ENCODE data around the gene PRDX3. TPM values are rescaled to one million over a fixed set of nuclear protein-coding genes. Genes with fewer than 3 reads are reported as not detected.

Gene PRDX3
- total and polyA plus RNA-seq, 2 experiments from 2014 or later, result 116 to 413 TPM

GRCh38 chr10:119215371-119215770 lies 36.8 kb upstream of the PRDX3 start:
- no peaks in the 10 kb centered on the region for H3K36me3 ChIP-seq
- H3K9me3 ChIP-seq (ENCODE audit: low read depth), result no peaks in the 10 kb centered on the region
- no peaks in the 10 kb centered on the region for H3K27me3 ChIP-seq
- no peak for DNase-seq (ENCODE audit: low read depth in 1 of 2, low spot score in 1 of 2)
- no peak overlapping the region for H3K4me3 ChIP-seq
- H3K4me1 ChIP-seq (ENCODE audit: low read depth), result peaks cover 19% of the 10 kb centered on the region
- H3K27ac ChIP-seq, result no peak overlapping the region
- TF ChIP-seq CTCF (IDR thresholded peaks at IDR 0.05; ENCODE audit: low read depth, low read length), result no peak

- DNase-seq (ENCODE audit: low read depth in 1 of 2, low spot score in 1 of 2), result peak; percentile 8 to 41
- Histone ChIP-seq H3K9me3 (ENCODE audit: low read depth) (no peaks in the 10 kb centered on the region), H3K27me3 (no peaks in the 10 kb centered on the region), H3K27ac (peak overlapping the region; percentile 29), H3K36me3 (no peaks in the 10 kb centered on the region), H3K4me3 (no peak overlapping the region), H3K4me1 (ENCODE audit: low read depth) (peaks cover 22% of the 10 kb centered on the region)
- TF ChIP-seq CTCF (IDR thresholded peaks at IDR 0.05; ENCODE audit: low read depth, low read length), result no peak
These were observed 33.2 kb upstream of the PRDX3 start for GRCh38 chr10:119211625-119212441.

GRCh38 chr10:119211176-119211575 lies 32.6 kb upstream of the PRDX3 start:
- Histone ChIP-seq H3K27me3 (no peaks in the 10 kb centered on the region), H3K4me3 (no peak overlapping the region), H3K4me1 (ENCODE audit: low read depth) (peaks cover 22% of the 10 kb centered on the region), H3K9me3 (ENCODE audit: low read depth) (no peaks in the 10 kb centered on the region), H3K36me3 (no peaks in the 10 kb centered on the region), H3K27ac (no peak overlapping the region)
- peak in 1 of 2 donors; percentile 77 for DNase-seq (ENCODE audit: low read depth in 1 of 2, low spot score in 1 of 2)
- no peak for TF ChIP-seq CTCF (IDR thresholded peaks at IDR 0.05; ENCODE audit: low read depth, low read length)

- H3K9me3 ChIP-seq (ENCODE audit: low read depth), result no peaks in the 10 kb centered on the region
- H3K27ac ChIP-seq, result no peak overlapping the region
- H3K27me3 ChIP-seq, result no peaks in the 10 kb centered on the region
- no peak for TF ChIP-seq CTCF (IDR thresholded peaks at IDR 0.05; ENCODE audit: low read depth, low read length)
- no peaks in the 10 kb centered on the region for H3K36me3 ChIP-seq
- H3K4me3 ChIP-seq, result no peak overlapping the region
- no peak for DNase-seq (ENCODE audit: low read depth in 1 of 2, low spot score in 1 of 2)
- peaks cover 22% of the 10 kb centered on the region for H3K4me1 ChIP-seq (ENCODE audit: low read depth)
These were observed 32.0 kb upstream of the PRDX3 start for GRCh38 chr10:119210633-119211032.

GRCh38 chr10:119209736-119210355 lies 31.2 kb upstream of the PRDX3 start:
- Histone ChIP-seq H3K27ac (no peak overlapping the region), H3K4me3 (peak overlapping the region; percentile 76)
- no peak for TF ChIP-seq CTCF (IDR thresholded peaks at IDR 0.05; ENCODE audit: low read depth, low read length)

More at GRCh38 chr10:119209736-119210355, 31.2 kb upstream of the PRDX3 start:
- H3K9me3 ChIP-seq (ENCODE audit: low read depth), result no peaks in the 10 kb centered on the region
- H3K27me3 ChIP-seq, result no peaks in the 10 kb centered on the region
- peaks cover 22% of the 10 kb centered on the region for H3K4me1 ChIP-seq (ENCODE audit: low read depth)
- no peaks in the 10 kb centered on the region for H3K36me3 ChIP-seq
- peak in 1 of 2 donors; percentile 40 for DNase-seq (ENCODE audit: low read depth in 1 of 2, low spot score in 1 of 2)
